ENCODE measurements around the gene CDH26. TPM values are rescaled to one million over a fixed set of nuclear protein-coding genes. Genes with fewer than 3 reads are reported as not detected.

Gene CDH26
- total RNA-seq, 1 donor from 2014 or later: 8.8 TPM

- H3K4me3 ChIP-seq: no peak overlapping the region
- DNase-seq: no peak
- no peaks in the 10 kb centered on the region for H3K36me3 ChIP-seq
- H3K27ac ChIP-seq: no peak overlapping the region
- ATAC-seq: no peak
- H3K4me1 ChIP-seq: no peaks in the 10 kb centered on the region
- H3K9me3 ChIP-seq: no peaks in the 10 kb centered on the region
- no peaks in the 10 kb centered on the region for H3K27me3 ChIP-seq
- intact Hi-C loops (cut with DNase I): no loop called here
- no peak for TF ChIP-seq CTCF (IDR thresholded peaks at IDR 0.05)
Measured at GRCh38 chr20:59961423-59961822, 3.2 kb downstream of the CDH26 start.

GRCh38 chr20:59962155-59962554 is 3.9 kb downstream of the CDH26 start:
- Histone ChIP-seq H3K27me3 (no peaks in the 10 kb centered on the region), H3K9me3 (no peaks in the 10 kb centered on the region), H3K36me3 (no peaks in the 10 kb centered on the region), H3K4me1 (no peaks in the 10 kb centered on the region), H3K27ac (no peak overlapping the region), H3K4me3 (no peak overlapping the region)
- DNase-seq: no peak
- no peak for TF ChIP-seq CTCF (IDR thresholded peaks at IDR 0.05)
- intact Hi-C loops (cut with DNase I): no loop called here
- no peak for ATAC-seq

GRCh38 chr20:59966428-59966827 is 8.2 kb downstream of the CDH26 start:
- no peaks in the 10 kb centered on the region for H3K4me1 ChIP-seq
- no peak for DNase-seq
- no peak overlapping the region for H3K27ac ChIP-seq
- no peaks in the 10 kb centered on the region for H3K36me3 ChIP-seq
- no peak for TF ChIP-seq CTCF (IDR thresholded peaks at IDR 0.05)
- no peak overlapping the region for H3K4me3 ChIP-seq
- H3K27me3 ChIP-seq: no peaks in the 10 kb centered on the region
- ATAC-seq: no peak
- intact Hi-C loops (cut with DNase I): no loop called here
- H3K9me3 ChIP-seq: no peaks in the 10 kb centered on the region

GRCh38 chr20:59971428-59971827 is 13.2 kb downstream of the CDH26 start:
- no peak for DNase-seq
- no peak for ATAC-seq
- intact Hi-C loops (cut with DNase I): no loop called here
- Histone ChIP-seq H3K4me1 (peaks cover 4% of the 10 kb centered on the region), H3K4me3 (no peak overlapping the region), H3K27ac (peak overlapping the region; percentile 7), H3K27me3 (no peaks in the 10 kb centered on the region), H3K36me3 (no peaks in the 10 kb centered on the region), H3K9me3 (no peaks in the 10 kb centered on the region)
- TF ChIP-seq CTCF (IDR thresholded peaks at IDR 0.05): no peak

- ATAC-seq: peak; percentile 78
- no peaks in the 10 kb centered on the region for H3K27me3 ChIP-seq
- H3K36me3 ChIP-seq: no peaks in the 10 kb centered on the region
- H3K27ac ChIP-seq: peak overlapping the region; percentile 19
- intact Hi-C loops (cut with DNase I): no loop called here
- H3K9me3 ChIP-seq: no peaks in the 10 kb centered on the region
- no peak for TF ChIP-seq CTCF (IDR thresholded peaks at IDR 0.05)
- peaks cover 4% of the 10 kb centered on the region for H3K4me1 ChIP-seq
- no peak for DNase-seq
- H3K4me3 ChIP-seq: no peak overlapping the region
Measured at GRCh38 chr20:59972037-59972801, 14.0 kb downstream of the CDH26 start.

Data from upper lobe of right lung (tissue), 1 donor.